ENCODE results near the gene FLVCR2. TPM values are rescaled to one million over a fixed set of nuclear protein-coding genes. Genes with fewer than 3 reads are reported as not detected.
"Not testable (repeated sequence)": the region's sequence is repeated elsewhere in the genome, so short reads cannot be mapped to it uniquely, and the experiment has no call there.

The FLVCR2 gene
- polyA plus RNA-seq, 3 donors, result 1.2 to 5.1 (median 1.3) TPM

GRCh38 chr14:75675265-75675960, 97.0 kb downstream of the FLVCR2 start:
- WGBS, 3 donors, result 77 to 85% (median 81%) methylated on average over 2 of the region's 2 CpGs
- no peak overlapping the region for H3K27ac ChIP-seq (ENCODE audit: low read depth, low read length)

- WGBS, 3 donors, result 38 to 93% (median 89%) methylated on average over 2 of the region's 2 CpGs
- no peak overlapping the region for H3K27ac ChIP-seq (ENCODE audit: low read depth, low read length)
These were observed 107.5 kb downstream of the FLVCR2 start for GRCh38 chr14:75685910-75686309.

GRCh38 chr14:75689012-75689411, 110.6 kb downstream of the FLVCR2 start:
- no peak overlapping the region for H3K27ac ChIP-seq (ENCODE audit: low read depth, low read length)
- WGBS, 3 donors, result 57 to 91% (median 71%) methylated on average over 2 of the region's 2 CpGs

- WGBS, 3 donors, result 90 to 92% (median 91%) methylated on average over 7 of the region's 7 CpGs
- H3K27ac ChIP-seq (ENCODE audit: low read depth, low read length), result no peak overlapping the region
These were observed 111.6 kb downstream of the FLVCR2 start for GRCh38 chr14:75690010-75690409.

GRCh38 chr14:75695025-75695424, 116.6 kb downstream of the FLVCR2 start:
- H3K27ac ChIP-seq (ENCODE audit: low read depth, low read length), result not testable (repeated sequence)
- 98% methylated on average over 6 of the region's 6 CpGs for WGBS, 3 donors

- no peak overlapping the region for H3K27ac ChIP-seq (ENCODE audit: low read depth, low read length)
- WGBS, 3 donors, result 91 to 96% (median 93%) methylated on average over 1 of the region's 1 CpG
These were observed 119.0 kb downstream of the FLVCR2 start for GRCh38 chr14:75697386-75697785.

Other genes starting within 250 kb of the FLVCR2 start
- 100 to 1,000 TPM in 1 of 3 donors, 10 to 100 TPM in 2; 10.9 to 149 (median 49.8) TPM for gene JDP2, start 150.6 kb upstream of the FLVCR2 start, polyA plus RNA-seq
- gene BATF, start 56.2 kb upstream of the FLVCR2 start, polyA plus RNA-seq, result 10 to 100 TPM in 1 of 3 donors, 1 to 10 TPM in 2; 1.2 to 17.2 (median 8.5) TPM
- 10 to 100 TPM in 1 of 3 donors, 1 to 10 TPM in 2; 8.9 to 11.2 (median 9.5) TPM for gene ERG28, start 82.3 kb downstream of the FLVCR2 start, polyA plus RNA-seq
- 10 to 100 TPM in 1 of 3 donors, 1 to 10 TPM in 2; 6.3 to 12.9 (median 8.9) TPM for gene TTLL5, start 82.6 kb downstream of the FLVCR2 start, polyA plus RNA-seq

Data from adipose tissue (tissue), 3 donors.